Left renal pelvis (tissue), 4 donors: ENCODE data around the gene TWIST2. TPM values are rescaled to one million over a fixed set of nuclear protein-coding genes. Genes with fewer than 3 reads are reported as not detected.

Source experiments
- DNase-seq, 4 donors: peaks; one replicate each; pipeline ENCODE4 v3.0.0-alpha.2; 2013; ENCODE audit warnings: low read depth in 4 of 4, low spot score in 3 of 4
- polyA plus RNA-seq, 4 donors: library from polyadenylated mRNA; unstranded; fragments of 120-200 nt; gene quantifications; one replicate each; pipeline ENCODE4 v1.2.1, GENCODE V29; 2013; ENCODE audit not compliant: insufficient read length in 4 of 4

The TWIST2 gene
- polyA plus RNA-seq, 4 donors, result 4.0 to 46.3 (median 6.0) TPM

GRCh38 chr2:238901461-238902057, 53.7 kb downstream of the TWIST2 start:
- no peak for DNase-seq

- no peak for DNase-seq
These were observed 54.4 kb downstream of the TWIST2 start for GRCh38 chr2:238902285-238902684.

DNA sequence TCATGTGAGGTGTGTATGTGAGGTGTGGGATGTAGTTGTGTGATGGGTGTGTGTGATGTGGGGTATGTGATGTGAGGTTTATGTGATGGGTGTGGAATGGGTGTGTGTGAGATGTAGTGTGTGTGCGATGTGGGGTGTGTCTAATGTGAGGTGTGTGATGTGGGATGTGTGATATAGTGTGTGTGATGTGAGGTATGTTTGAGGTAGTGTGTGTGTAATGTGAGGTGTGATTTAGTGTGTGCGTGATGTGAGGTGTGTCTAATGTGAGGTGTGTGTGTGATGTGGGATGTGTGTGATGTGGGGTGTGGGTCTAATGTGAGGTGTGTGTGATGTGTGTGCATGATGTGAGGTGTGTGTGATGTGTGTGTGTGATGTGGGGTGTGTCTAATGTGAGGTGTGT, 55.3 kb downstream of the TWIST2 start:
- no peak for DNase-seq

DNA sequence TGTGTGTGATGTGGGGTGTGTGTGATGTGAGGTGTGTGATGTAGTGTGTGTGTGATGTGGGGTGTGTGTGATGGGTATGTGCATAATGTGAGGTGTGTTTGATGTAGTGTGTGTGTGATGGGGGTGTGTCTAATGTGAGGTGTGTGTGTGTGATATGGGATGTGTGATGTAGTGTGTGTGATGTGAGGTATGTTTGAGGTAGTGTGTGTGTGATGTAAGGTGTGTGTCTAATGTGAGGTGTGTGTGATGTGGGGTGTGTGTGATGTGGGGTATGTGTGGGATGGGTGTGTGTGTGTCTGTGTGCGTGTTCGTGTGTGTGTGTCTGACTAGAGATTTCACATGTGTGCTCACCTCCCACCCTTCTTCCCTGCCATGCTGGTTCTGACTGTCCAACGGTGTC, 56.3 kb downstream of the TWIST2 start:
- DNase-seq, result no peak

DNA sequence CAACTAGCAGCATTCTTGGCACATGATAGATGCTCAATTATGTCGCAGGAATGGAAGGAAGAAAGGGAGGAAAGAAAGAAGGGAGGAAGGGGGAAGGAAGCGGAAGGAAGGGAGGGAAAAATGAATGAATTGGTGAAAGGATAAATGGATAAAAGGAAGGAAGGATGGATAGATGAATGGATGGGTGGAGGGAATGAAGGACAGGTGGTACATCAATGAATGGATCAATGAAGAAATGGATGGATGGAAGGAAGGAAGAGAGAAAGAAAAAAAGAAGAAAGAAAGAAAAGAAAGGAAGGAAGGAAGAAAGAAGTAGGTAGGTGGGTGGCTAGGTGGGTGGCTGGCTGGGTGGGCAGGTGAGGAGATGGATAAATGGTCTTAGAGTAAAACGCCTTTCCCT, 56.8 kb downstream of the TWIST2 start:
- DNase-seq, result no peak

GRCh38 chr2:238905224-238905623, 57.3 kb downstream of the TWIST2 start:
- DNase-seq, result no peak

DNA sequence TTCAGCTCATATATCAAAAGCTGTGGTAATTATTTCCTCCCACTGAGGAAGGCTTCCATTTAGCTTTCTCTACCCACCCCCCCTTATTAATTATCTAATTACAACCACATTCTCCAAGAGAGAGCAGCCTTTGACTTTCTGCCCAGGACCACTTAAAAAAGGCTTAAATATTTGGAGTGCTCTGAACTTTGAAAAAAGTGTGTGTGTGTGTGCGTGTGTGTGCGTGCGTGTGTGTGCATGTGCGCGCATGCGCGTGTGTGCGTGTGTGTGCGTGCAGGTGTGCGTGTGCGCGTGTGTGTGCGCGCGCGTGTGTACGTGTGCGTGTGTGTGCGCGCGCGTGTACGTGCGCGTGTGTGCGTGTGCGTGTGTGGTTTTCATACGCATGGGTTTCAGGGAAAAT, 57.8 kb downstream of the TWIST2 start:
- DNase-seq, result no peak

- no peak for DNase-seq
These were observed 58.5 kb downstream of the TWIST2 start for GRCh38 chr2:238906254-238906935.

GRCh38 chr2:238906936-238907716, 59.2 kb downstream of the TWIST2 start:
- DNase-seq, result no peak

- no peak for DNase-seq
These were observed 59.9 kb downstream of the TWIST2 start for GRCh38 chr2:238907717-238908173.

DNA sequence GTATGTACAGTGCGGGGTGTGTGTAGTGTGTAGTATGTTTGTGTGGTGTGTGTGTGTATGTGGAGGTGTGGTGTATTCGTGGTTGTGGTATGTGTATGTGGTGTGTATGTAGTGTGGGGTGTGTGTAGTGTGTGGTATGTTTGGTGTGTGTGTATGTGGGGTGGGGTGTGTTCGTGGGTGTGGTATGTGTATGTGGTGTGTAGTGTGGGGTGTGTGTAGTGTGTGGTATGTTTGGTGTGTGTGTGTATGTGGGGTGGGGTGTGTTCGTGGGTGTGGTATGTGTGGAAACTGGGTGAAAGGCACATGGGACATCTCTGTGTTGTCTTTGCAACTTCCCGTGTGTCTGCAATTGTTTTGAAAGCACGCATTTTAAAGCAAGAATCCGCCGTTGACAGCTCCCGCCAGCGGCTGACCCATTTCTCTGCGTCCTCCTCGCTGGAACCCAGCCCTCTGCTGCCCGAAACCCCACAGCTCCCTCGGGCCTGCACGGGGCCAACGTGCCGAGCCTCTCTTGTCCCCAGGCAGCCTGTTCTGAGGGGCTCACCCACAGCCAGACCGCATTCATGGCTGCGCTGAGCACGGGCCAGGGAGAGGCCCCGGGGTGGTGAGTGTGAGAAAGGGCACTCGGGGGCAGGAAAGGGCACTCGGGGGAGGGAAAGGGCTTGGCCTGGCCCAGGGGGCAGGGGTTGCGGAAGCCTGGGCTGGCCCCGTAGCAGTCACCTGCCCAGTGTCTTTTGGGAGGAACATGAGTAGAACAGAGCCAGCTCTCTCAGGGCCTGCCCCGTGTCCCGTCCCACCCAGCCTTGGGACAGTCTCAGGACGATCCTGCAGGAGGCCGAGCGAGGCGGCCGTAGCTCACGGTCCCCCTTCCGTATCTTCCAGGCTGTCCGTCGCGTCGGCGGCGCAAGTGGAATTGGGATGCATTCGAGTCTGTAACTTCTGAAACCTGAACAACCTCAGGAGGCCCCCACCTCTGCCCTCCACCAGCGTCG, 61.4 kb downstream of the TWIST2 start:
- no peak for DNase-seq

DNA sequence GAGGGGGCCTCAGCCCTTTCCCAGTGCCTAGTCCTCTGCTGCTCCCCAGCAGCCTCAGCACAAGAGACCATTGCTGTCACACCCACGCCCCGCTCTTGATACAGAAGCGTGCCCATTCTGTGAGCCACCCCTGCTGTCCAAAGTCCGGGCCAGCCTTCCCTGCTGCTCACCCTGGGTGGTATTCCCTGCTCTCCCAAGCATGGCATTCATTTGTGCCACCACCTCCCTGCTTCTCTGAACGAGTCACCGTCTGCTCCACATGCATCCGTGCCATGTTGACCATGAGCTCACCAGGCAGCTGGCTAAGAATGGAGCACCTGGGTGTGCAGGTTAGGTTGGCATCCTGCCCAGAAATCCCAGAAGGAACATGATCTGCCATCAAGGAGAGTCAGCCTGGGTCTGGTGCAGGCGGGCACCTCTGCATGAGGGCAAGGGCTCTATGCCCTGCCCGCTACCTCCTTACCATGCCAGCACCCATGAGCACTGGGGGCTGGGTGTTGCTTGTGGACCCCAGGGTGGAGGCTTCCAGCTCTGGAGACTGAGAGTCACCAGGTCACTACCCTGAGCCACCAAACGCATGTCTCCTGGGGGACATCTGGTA, 63.0 kb downstream of the TWIST2 start:
- no peak for DNase-seq

- no peak for DNase-seq
These were observed 63.7 kb downstream of the TWIST2 start for GRCh38 chr2:238911376-238912227.

DNA sequence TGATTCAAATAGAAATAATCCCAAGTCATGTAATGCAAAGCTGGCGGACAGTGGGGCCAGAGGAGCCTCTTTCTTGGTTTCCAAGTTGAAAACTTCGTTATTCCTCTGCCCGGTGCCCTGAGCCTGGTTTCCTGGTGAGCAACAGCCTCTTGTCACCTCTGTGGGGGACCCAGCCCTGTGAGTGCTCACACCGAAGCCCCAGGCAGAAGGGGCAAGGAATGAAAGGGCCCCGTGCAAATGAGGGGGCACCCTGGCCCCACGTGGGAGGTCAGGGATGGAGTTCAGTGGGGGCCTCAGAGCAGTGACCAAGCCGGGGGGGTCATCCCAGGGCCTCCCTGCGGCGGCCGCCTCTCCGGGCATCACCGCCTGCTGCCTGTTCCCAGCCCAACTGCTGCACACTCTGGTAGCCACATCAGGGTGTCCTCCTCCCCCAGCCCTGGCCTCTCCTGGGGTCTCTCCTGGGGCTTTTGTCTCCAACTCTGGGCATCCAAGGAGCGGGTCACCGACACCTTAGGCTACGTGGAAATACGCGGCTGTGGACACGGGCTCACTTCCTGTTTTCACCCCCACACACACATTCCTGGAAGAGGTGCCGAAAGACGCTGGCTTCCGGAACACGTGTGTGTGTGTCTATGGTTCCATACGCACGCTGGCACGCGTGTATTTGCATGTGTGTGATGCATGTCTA, 64.5 kb downstream of the TWIST2 start:
- DNase-seq, result no peak

DNA sequence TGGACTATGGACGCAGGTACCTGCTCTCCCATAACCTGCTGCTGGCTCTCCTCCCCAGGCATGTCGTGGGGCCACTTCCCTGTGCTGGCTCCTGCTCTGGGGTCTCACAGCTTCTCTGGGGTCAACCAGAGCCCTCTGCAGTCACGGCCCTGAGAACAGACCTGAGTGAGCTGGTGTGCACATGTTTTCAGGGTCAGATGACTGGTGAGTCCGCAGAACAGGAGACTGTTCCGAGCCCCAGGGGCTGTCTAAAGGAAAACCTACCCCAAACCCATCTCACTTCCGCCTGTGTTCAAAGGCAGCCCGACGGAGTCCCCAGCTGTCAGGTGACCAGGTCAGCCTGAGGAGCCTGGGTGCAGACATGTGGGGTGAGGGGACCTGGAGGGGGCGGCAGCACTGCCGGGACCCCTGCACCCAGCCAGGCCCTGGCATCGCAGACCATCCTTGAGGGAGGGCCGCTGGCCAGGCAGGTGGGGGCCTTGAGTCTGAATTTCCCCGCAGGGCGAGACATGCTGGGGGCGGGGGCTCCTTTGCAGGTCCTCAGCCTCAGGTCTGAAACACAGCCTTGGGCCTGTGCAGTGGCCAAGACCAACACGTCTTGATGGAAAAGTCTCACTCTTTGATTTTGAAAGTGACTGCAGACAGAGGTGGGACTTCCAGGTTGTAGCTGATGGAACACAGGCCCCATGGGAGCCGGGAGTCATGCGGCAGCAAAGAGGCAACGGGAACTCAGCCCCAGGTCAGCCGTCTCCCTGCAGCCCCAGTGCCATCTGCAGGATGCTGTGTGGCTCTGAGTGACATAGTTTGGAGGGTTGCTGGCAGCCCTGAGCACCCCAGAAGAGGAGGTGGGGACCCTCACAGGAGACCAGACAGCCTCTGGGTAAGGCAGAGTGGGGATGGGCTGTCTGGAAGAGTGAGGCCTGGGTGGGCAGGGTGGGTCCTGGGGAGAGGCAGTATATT, 65.3 kb downstream of the TWIST2 start:
- DNase-seq, result no peak

- DNase-seq, result no peak
These were observed 66.2 kb downstream of the TWIST2 start for GRCh38 chr2:238913931-238914647.

DNA sequence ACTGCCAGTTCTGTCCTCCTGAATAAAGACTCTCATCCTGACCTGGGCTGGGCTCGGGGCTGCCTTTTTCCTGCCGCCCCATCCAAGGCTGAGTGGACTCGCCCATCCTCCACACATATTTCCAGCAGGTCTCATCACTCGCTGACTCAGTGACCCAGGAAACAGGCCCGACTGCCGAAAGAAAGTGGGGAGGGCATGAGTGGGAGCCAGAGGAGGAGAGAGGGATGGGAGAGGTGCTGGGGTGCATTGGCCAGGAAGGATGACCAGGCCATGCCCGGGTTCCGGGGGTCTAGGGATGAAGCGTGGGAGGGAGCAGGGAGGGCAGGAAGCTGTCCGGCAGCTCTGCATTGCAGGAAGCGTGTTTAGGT, 66.7 kb downstream of the TWIST2 start:
- no peak for DNase-seq
